ENCODE data around the gene SGIP1. TPM values are rescaled to one million over a fixed set of nuclear protein-coding genes. Genes with fewer than 3 reads are reported as not detected.

SGIP1 gene
- total RNA-seq, 1 experiment from 2014 or later = 1.6 TPM

DNA sequence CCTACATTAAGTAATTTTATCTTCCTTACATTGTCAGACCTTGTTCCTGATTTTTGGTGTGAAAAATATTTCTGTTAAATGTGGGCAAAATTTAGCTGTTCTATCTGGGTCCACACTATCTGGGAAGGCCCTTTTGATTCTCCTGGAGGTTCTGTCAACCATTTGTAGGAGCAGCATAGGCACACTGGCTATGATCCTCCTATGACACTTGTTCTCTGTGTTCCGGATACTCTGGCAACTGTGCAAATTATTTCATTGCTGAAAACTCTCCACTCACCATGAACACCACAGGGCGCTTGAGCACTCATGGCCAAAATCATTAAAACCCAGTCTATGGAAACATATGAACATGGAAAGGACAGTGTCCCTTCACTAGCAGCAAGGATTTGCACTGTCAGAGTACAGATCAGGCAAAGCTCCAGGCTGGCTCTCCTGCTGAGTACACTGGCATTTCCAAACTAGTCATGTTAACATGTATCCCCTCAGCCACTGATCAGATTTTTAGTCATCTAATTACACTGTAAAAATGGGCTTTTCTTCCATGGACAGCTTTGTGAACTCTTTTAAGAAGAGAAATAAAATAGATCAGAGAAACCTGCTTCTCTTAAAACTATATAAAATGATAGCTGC is 43.9 kb upstream of the SGIP1 start:
- intact Hi-C loops (cut with micrococcal nuclease; ENCODE audit: unreplicated experiment) = no loop called here
- DNase-seq (ENCODE audit: low spot score) = no peak
- Histone ChIP-seq H3K4me3 (ENCODE audit: low read depth, low read length, poor library complexity, severe bottlenecking) (no peak overlapping the region), H3K36me3 (ENCODE audit: insufficient read depth, low read length, poor library complexity, severe bottlenecking) (no peaks in the 10 kb centered on the region), H3K4me1 (ENCODE audit: insufficient read depth, low read length, poor library complexity, severe bottlenecking) (no peaks in the 10 kb centered on the region), H3K9me3 (ENCODE audit: low read depth, low read length, poor library complexity, severe bottlenecking) (no peaks in the 10 kb centered on the region), H3K27me3 (replicated peaks; ENCODE audit: insufficient read depth, low read depth, low read length, poor library complexity) (no peaks in the 10 kb centered on the region), H3K27ac (ENCODE audit: low read depth, low read length, poor library complexity, severe bottlenecking) (no peak overlapping the region)
- POLR2A ChIA-PET (ENCODE audit: low non-redundant PET) = no interaction called here
- CTCF ChIA-PET = no interaction called here
- BruUV-seq (replicated peaks) = no TSS peak
- no peak for TF ChIP-seq EZH2 (IDR thresholded peaks at IDR 0.05; ENCODE audit: borderline replicate concordance, low read depth, low read length, poor library complexity, severe bottlenecking)
- TF ChIP-seq, protein P1, sequence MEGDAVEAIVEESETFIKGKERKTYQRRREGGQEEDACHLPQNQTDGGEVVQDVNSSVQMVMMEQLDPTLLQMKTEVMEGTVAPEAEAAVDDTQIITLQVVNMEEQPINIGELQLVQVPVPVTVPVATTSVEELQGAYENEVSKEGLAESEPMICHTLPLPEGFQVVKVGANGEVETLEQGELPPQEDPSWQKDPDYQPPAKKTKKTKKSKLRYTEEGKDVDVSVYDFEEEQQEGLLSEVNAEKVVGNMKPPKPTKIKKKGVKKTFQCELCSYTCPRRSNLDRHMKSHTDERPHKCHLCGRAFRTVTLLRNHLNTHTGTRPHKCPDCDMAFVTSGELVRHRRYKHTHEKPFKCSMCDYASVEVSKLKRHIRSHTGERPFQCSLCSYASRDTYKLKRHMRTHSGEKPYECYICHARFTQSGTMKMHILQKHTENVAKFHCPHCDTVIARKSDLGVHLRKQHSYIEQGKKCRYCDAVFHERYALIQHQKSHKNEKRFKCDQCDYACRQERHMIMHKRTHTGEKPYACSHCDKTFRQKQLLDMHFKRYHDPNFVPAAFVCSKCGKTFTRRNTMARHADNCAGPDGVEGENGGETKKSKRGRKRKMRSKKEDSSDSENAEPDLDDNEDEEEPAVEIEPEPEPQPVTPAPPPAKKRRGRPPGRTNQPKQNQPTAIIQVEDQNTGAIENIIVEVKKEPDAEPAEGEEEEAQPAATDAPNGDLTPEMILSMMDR (conservative IDR thresholded peaks at IDR 0.05; ENCODE audit: low read depth, low read length) = no peak

DNA sequence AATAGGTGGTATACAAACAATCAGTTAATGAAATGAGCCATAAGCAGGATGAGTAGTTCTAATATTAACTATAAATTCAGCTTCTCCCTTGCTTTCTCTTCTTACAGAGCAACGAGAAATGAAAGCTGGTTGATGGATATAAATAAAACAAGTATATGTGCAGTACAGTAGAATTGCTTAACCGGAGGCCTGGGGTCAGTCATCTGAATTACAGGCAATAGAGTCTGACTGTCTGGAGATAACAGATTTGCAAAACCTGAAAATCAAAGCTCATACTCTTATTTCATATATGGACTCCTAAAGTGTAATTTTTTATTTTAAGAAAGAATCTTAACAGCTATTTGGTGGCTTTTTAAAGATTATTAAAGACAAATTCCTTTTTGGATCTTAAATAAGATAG is 43.1 kb upstream of the SGIP1 start:
- DNase-seq (ENCODE audit: low spot score) = no peak
- H3K27me3 ChIP-seq (replicated peaks; ENCODE audit: insufficient read depth, low read depth, low read length, poor library complexity) = no peaks in the 10 kb centered on the region
- no peak overlapping the region for H3K27ac ChIP-seq (ENCODE audit: low read depth, low read length, poor library complexity, severe bottlenecking)
- no peaks in the 10 kb centered on the region for H3K9me3 ChIP-seq (ENCODE audit: low read depth, low read length, poor library complexity, severe bottlenecking)
- no peaks in the 10 kb centered on the region for H3K4me1 ChIP-seq (ENCODE audit: insufficient read depth, low read length, poor library complexity, severe bottlenecking)
- intact Hi-C loops (cut with micrococcal nuclease; ENCODE audit: unreplicated experiment) = no loop called here
- ChIA-PET POLR2A (ENCODE audit: low non-redundant PET) (no interaction called here), CTCF (no interaction called here)
- BruUV-seq (replicated peaks) = no TSS peak
- TF ChIP-seq, protein P1 (conservative IDR thresholded peaks at IDR 0.05; ENCODE audit: low read depth, low read length) = no peak
- TF ChIP-seq EZH2 (IDR thresholded peaks at IDR 0.05; ENCODE audit: borderline replicate concordance, low read depth, low read length, poor library complexity, severe bottlenecking) = no peak
- no peak overlapping the region for H3K4me3 ChIP-seq (ENCODE audit: low read depth, low read length, poor library complexity, severe bottlenecking)
- no peaks in the 10 kb centered on the region for H3K36me3 ChIP-seq (ENCODE audit: insufficient read depth, low read length, poor library complexity, severe bottlenecking)

DNA sequence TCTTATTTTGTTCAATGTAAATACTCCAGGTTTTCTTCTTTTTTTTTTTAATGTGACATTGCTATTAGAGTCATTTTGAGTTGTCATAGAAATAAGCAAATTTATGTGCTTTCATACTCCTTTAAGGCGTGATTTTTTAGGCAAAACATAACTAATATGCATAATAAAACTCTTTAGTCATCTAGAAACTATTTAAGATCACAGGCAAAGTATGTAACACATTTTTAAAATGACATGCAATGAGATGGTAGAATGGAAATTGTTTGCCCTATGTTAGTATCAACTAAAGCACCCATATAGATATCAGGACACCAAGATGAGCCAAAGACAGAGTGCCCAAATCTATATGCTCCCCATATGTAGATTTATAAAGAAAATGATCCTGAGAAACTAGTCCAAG is 41.5 kb upstream of the SGIP1 start:
- BruUV-seq (replicated peaks) = no TSS peak
- Histone ChIP-seq H3K27ac (ENCODE audit: low read depth, low read length, poor library complexity, severe bottlenecking) (no peak overlapping the region), H3K4me3 (ENCODE audit: low read depth, low read length, poor library complexity, severe bottlenecking) (no peak overlapping the region), H3K27me3 (replicated peaks; ENCODE audit: insufficient read depth, low read depth, low read length, poor library complexity) (no peaks in the 10 kb centered on the region), H3K9me3 (ENCODE audit: low read depth, low read length, poor library complexity, severe bottlenecking) (no peaks in the 10 kb centered on the region), H3K36me3 (ENCODE audit: insufficient read depth, low read length, poor library complexity, severe bottlenecking) (no peaks in the 10 kb centered on the region), H3K4me1 (ENCODE audit: insufficient read depth, low read length, poor library complexity, severe bottlenecking) (no peaks in the 10 kb centered on the region)
- ChIA-PET CTCF (no interaction called here), POLR2A (ENCODE audit: low non-redundant PET) (no interaction called here)
- intact Hi-C loops (cut with micrococcal nuclease; ENCODE audit: unreplicated experiment) = no loop called here
- no peak for TF ChIP-seq EZH2 (IDR thresholded peaks at IDR 0.05; ENCODE audit: borderline replicate concordance, low read depth, low read length, poor library complexity, severe bottlenecking)
- TF ChIP-seq, protein P1 (conservative IDR thresholded peaks at IDR 0.05; ENCODE audit: low read depth, low read length) = no peak
- DNase-seq (ENCODE audit: low spot score) = no peak
